Activated CD4-positive, alpha-beta T cell treated with anti-CD3 and anti-CD28 coated beads for 48 hours (primary cell): ENCODE data around the gene DKC1.

Experiments
- DNase-seq: peaks from one replicate; pipeline ENCODE4 v3.0.0-alpha.2; 2020

The DKC1 gene

GRCh38 chrX:154762537-154763296, at the start of gene DKC1:
Gene DKC1 (plus strand): TSS chrX:154762864. CDS start chrX:154762966, 102 bp downstream.
- DNase-seq: peak; percentile 95

- DNase-seq: peak; percentile 43
Observed at GRCh38 chrX:154714925-154715324, 47.7 kb upstream of the DKC1 start.

- no peak for DNase-seq
Observed at GRCh38 chrX:154715825-154716224, 46.8 kb upstream of the DKC1 start.

GRCh38 chrX:154717824-154718223, 44.8 kb upstream of the DKC1 start:
- DNase-seq: no peak

- DNase-seq: no peak
Observed at GRCh38 chrX:154718616-154719015, 44.0 kb upstream of the DKC1 start.

- peak; percentile 47 for DNase-seq
Observed at GRCh38 chrX:154719132-154719675, 43.5 kb upstream of the DKC1 start.

GRCh38 chrX:154720067-154720466, 42.6 kb upstream of the DKC1 start:
- no peak for DNase-seq

GRCh38 chrX:154721155-154721554, 41.5 kb upstream of the DKC1 start:
- DNase-seq: no peak

- no peak for DNase-seq
Observed at GRCh38 chrX:154724993-154725756, 37.5 kb upstream of the DKC1 start.

- no peak for DNase-seq
Observed at GRCh38 chrX:154727418-154727817, 35.2 kb upstream of the DKC1 start.

GRCh38 chrX:154727871-154728270, 34.8 kb upstream of the DKC1 start:
- DNase-seq: no peak

- DNase-seq: no peak
Observed at GRCh38 chrX:154728431-154729190, 34.1 kb upstream of the DKC1 start.

GRCh38 chrX:154729439-154729838, 33.2 kb upstream of the DKC1 start:
- no peak for DNase-seq

- DNase-seq: no peak
Observed at GRCh38 chrX:154730253-154730891, 32.3 kb upstream of the DKC1 start.

GRCh38 chrX:154731184-154731583, 31.5 kb upstream of the DKC1 start:
- DNase-seq: no peak

GRCh38 chrX:154731881-154732280, 30.8 kb upstream of the DKC1 start:
- DNase-seq: no peak

- no peak for DNase-seq
Observed at GRCh38 chrX:154732421-154733065, 30.1 kb upstream of the DKC1 start.

GRCh38 chrX:154733066-154733425, 29.6 kb upstream of the DKC1 start:
- DNase-seq: no peak

GRCh38 chrX:154734061-154734781, 28.4 kb upstream of the DKC1 start:
- DNase-seq: peak; percentile 13

GRCh38 chrX:154735695-154736393, 26.8 kb upstream of the DKC1 start:
- no peak for DNase-seq

GRCh38 chrX:154737136-154737535, 25.5 kb upstream of the DKC1 start:
- DNase-seq: no peak
